Stimulated activated CD4-positive, alpha-beta T cell treated with anti-CD3 and anti-CD28 coated beads, Interleukin-4, amount 100 ng/mL, for 48 hours (primary cell): ENCODE measurements around the gene CSF2.

ENCODE experiments used
- DNase-seq, 2 donors: peaks; one replicate each; pipeline ENCODE4 v3.0.0-alpha.2; 2020; ENCODE audit warnings: low read depth in 2 of 2

CSF2 gene

DNA sequence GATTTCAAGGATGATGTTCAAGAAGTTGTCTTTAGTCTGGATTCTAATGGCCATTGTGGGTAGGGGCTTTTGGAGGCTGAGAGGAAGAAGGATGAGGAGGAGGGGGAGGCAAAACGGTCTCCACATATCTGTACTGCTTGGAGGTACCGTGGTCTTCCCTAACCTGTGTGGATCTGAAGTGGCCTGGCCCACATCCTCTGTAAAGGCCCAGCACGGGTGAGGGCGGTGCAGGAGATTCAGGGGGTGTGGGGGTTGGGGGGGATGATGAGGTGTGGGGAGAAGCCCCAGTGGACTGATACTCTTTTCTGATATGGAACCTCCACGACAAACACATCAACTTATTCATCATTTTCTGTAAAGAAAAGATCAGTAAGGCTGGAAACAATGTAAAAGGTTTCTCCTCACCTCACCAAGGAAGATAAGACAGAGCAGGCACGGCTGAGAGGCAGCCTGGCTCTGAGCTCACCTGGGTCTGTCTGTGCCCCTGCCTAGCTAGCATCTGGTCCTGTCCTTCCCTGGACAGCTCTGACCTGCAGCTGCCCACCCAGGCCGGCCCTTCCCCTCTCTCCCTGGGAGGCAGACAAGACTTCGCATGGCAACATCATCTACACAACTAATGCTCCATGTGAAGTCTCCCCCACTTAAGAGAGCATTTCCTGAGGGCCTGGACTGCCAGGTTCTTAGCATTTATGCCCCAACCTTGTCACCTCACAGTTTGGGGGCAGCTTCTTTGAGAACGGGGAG lies 18.7 kb upstream of the CSF2 start:
- DNase-seq: no peak

GRCh38 chr5:132055441-132055807 lies 18.2 kb upstream of the CSF2 start:
- DNase-seq: no peak

- DNase-seq: no peak
Observed at GRCh38 chr5:132055808-132056609, 17.6 kb upstream of the CSF2 start.

GRCh38 chr5:132056610-132057497 lies 16.7 kb upstream of the CSF2 start:
- DNase-seq: no peak

DNA sequence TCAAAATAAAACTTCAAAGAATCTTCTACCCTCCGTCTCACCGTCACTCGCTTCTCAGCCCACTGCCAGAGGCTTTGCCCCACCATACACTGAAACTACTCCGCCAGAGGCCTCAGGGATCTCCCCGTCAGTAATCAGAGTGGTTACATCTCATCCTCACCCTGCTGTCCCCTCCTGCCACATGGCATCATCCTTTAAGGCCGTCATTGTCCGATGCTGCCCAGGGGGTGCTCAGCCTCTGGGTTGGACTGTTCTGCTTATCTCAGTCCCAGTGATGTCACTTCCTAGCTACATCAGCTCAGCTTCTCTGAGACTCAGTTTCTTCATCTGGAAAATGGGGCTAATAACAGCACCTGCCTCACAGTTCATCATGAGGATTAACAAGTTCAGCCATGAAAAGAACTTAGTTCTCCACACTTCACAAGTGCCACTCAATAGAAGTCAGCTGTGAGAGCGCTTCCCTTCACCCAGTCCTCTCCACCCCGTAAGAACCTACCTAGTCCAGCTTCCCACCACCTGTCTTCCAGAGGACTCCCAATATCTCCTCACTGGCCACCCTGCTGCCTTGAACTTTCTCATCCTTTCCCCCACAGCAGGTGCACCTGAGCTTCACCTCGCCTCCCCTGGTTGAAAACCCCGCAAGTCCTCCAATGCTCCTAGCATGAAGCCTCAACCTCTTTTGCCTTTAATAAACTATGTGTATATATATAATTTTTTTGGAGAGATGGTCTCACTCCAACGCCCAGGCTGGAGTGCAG lies 15.9 kb upstream of the CSF2 start:
- DNase-seq: no peak

DNA sequence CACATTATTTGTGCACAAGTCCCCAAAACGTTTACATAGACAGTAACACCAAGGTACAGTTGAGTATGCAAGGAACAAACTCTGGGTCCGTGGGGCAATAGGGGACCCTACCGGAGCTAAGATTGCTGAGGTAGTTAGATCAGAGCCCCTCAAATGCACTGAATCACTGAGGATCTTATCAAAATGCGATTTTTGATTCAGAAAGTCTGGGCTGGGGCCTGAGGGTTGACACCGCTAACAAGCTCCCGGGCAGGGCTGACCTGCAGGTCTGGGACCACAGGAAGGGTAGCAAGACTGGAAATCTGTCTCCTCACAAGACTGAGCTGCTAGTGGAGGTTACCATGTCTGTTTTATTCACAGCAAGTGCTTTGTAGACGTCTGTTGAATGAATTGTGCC lies 14.9 kb upstream of the CSF2 start:
- no peak for DNase-seq

GRCh38 chr5:132059043-132059695 lies 14.4 kb upstream of the CSF2 start:
- DNase-seq: no peak

DNA sequence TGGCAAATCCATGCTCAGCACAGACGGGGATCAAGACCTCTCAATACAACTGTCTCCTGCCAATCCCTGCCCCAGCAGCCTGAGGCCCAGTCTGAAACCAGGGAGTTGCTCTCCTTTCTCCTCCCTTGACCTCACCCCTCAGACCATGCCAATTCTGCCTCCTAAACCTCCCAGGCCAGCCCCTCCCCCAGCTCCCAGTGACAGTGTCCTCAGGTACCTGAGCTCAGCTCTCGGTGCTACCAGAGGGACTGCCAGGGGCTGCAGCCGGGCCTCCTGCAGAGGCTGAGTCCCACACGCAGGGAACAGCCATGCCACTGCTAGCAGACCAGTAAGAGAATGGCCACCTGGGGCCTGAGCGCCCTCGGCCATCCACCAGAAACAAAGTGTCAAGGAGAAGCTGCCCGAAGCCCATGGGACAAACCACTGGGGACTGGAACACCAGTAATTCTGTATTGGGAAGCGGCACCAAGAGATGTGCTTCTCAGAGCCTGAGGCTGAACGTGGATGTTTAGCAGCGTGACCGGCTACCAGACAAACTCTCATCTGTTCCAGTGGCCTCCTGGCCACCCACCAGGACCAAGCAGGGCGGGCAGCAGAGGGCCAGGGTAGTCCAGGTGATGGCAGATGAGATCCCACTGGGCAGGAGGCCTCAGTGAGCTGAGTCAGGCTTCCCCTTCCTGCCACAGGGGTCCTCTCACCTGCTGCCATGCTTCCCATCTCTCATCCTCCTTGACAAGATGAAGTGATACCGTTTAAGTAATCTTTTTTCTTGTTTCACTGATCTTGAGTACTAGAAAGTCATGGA lies 13.7 kb upstream of the CSF2 start:
- DNase-seq: no peak

GRCh38 chr5:132060501-132061161 lies 13.0 kb upstream of the CSF2 start, which contains the start of gene IL3:
Gene IL3 (plus strand): TSS chr5:132060655. CDS start chr5:132060707, 52 bp downstream.
- no peak for DNase-seq

DNA sequence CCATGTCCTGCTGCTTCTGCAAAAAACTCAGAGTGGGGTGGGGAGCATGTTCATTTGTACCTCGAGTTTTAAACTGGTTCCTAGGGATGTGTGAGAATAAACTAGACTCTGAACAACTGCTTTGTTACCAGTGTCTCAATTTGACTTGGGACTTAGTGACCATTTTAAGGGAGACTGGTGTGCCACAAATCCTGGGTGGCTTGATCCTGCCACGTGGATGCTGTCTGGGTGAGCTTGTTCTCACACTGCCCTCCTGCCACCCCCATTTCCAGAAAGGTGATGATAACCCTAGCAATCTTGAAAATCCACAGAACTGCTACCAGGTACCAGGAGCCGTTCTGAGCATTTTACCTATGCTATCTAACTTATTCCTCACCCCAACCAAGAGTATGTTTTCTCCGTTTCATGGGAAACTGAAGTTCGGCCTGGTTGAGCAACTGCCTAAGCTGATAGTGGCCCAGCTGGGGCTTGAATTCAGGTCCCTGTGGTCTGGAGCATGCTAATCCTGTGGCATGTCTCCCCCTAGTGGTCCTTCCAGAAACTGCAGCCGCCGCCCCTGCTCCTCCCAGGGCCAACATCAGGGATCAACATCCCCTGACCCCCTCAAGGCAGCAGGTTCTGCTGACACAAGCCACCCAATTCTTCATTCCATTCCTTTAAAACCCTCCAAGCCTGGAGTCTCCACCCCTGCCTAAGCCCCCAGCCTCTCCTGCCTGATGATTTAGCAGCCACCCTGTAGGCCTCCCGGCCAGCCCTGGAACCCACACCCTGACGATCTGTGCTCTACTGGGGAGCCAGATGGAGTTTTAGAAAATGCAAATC lies 10.3 kb upstream of the CSF2 start:
- DNase-seq: peak; percentile 80 to 92

- DNase-seq: no peak
Observed at GRCh38 chr5:132064140-132064539, 9.4 kb upstream of the CSF2 start.

DNA sequence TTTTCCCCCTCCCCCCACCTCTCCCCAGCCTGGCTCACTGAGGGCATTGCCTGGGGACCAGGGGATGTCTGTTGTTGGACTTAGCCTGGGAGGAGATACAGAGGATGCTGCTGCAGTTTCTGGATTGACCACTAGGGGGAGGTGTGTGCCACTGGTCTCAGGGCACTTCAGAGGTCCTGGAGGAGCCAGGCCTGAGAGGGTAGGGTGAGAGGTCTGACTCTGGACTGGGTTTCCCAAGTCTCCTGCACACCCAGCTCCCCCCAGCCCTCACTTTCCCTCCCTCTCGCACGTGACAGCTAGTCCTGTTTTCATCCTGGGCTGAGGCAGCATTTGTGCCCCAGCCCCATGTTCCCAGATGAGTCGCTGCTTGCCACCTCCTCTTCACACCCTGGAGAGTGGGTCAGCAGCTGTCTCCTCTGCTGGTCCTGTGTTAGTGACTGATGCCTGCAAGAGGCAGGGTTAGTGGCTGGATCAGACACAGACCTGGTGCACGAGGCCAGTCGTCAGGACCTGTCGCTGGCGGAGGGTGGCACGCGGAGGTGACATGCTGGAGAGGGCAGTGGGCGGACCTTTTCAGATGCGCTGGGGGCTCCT lies 8.8 kb upstream of the CSF2 start:
- peak; percentile 80 to 88 for DNase-seq

- DNase-seq: peak in 1 of 2 donors; percentile 54
Observed at GRCh38 chr5:132065351-132065937, 8.1 kb upstream of the CSF2 start.

DNA sequence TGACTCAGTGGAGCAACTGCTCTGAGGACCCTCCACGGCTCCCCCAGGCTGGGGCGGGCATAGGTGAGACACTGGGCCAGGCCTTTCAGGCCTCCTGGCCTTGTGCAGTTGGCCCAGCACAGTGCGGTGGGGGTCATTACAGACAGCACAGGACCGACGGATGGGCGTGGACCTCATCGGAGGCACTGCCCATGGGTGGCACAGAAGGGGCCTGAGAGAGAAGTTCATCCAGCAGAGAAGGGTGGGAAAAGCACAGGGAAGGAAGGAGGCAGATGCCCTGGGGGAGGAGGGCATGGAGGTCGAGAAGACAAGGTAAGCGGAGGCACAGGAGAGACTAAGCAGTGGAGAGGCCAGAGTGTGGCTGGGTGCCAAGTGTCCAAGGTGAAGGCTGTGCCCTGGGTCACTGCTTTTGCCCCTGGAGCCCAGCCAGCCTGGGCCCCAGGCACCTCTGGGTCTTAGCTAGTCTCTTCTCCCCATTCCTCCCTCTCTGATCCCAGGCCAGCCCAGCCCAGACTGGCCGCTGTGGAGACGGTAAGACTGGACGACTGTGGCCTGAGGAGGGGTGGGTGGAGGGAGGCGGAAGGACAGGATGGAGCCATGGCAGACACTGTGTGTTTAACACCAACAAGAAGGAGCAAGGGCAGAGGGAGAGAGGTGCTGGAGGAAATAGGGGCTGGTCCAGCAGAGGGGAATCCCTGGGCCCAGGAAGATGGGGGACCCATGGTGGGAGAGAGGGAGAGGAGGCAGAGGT lies 7.5 kb upstream of the CSF2 start:
- no peak for DNase-seq

DNA sequence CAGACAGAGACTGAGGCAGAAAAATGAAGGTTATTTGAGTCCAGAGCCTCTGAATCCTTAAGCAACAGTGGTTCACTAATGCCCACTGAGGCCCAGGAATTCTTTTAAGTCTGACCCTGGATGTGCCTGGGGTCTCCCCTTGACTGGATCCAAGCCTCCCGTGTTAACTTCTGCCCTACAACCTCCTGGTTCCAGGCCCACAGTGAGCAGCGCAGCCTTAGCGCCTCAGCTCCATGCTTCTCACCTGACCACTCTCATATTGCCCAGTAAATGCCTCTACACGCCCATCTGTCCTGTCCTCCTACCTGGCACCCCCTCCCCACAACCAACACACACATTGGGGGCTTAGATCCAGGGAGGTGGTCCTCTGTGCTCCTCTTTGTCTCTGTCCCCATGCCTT lies 6.7 kb upstream of the CSF2 start:
- no peak for DNase-seq

DNA sequence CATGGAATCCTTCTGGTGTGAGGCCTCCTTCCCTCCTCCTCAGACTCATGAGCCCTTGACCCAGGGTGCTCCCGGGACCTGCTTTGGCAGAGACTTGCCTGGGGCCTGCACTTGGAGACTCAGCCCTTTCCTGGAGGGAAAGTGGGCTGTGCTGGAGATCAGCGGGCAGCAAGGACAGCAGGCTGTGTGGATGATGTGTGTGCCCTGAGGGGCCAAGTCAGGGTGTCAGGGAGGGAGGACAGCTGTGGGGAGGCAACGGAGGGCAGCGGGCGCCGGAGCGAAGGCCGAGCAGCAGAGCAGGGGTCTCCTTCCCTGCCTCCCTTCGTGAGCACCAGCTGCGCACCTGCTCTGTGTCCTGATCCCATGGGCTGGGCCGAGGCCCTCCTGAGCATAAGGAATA lies 6.1 kb upstream of the CSF2 start:
- no peak for DNase-seq
